IPS-15b (cell line): ENCODE data around the gene EPHA5.
"Not testable (repeated sequence)": the region's sequence is repeated elsewhere in the genome, so short reads cannot be mapped to it uniquely, and the experiment has no call there.

Experiments
- H3K27me3 ChIP-seq: one replicate; pipeline ENCODE4 v1.6.1; 2013; ENCODE audit warnings: low read length; ENCODE audit not compliant: control insufficient read depth, insufficient read depth
- H3K36me3 ChIP-seq: one replicate; pipeline ENCODE4 v1.6.1; 2013; ENCODE audit warnings: low read length; ENCODE audit not compliant: control insufficient read depth, insufficient read depth
- H3K4me1 ChIP-seq: one replicate; pipeline ENCODE4 v1.6.1; 2013; ENCODE audit warnings: mild to moderate bottlenecking, low read length; ENCODE audit not compliant: control insufficient read depth, insufficient read depth
- H3K4me3 ChIP-seq: one replicate; pipeline ENCODE4 v1.5.1; 2013; ENCODE audit warnings: low read depth, low read length
- H3K9ac ChIP-seq: one replicate; pipeline ENCODE4 v1.6.1; 2013; ENCODE audit warnings: low read depth, mild to moderate bottlenecking, low read length
- H3K9me3 ChIP-seq: one replicate; pipeline ENCODE4 v1.6.1; 2013; ENCODE audit warnings: mild to moderate bottlenecking, low read length; ENCODE audit not compliant: control insufficient read depth, insufficient read depth

The EPHA5 gene

DNA sequence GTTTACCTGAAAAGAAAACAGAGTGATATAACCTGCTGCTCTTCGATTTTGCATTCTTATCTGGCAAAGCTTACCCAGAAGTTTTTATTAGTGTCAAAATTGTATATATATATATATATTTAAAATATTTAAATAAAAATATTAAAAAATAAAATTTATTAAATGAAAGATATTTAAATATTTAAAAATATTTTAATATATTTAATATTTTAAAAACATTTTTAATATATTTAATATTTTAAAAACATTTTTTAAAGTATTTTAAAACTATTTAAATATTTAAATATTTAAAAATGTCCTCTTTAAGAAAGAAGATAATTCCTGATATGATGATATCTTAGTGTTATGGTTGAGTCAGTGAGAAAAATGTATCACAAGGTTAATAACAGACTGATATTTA, 317.2 kb downstream of the EPHA5 start:
- Histone ChIP-seq H3K27me3 (no peaks in the 10 kb centered on the region), H3K9ac (no peak overlapping the region)

GRCh38 chr4:65344278-65344825, 325.9 kb downstream of the EPHA5 start:
- no peaks in the 10 kb centered on the region for H3K9me3 ChIP-seq
- no peaks in the 10 kb centered on the region for H3K36me3 ChIP-seq
- H3K4me1 ChIP-seq = no peaks in the 10 kb centered on the region
- H3K4me3 ChIP-seq = no peak overlapping the region
- no peak overlapping the region for H3K9ac ChIP-seq
- no peaks in the 10 kb centered on the region for H3K27me3 ChIP-seq

More for the DNA sequence above, 317.2 kb downstream of the EPHA5 start:
- H3K4me3 ChIP-seq = no peak overlapping the region
- no peaks in the 10 kb centered on the region for H3K36me3 ChIP-seq
- H3K4me1 ChIP-seq = no peaks in the 10 kb centered on the region
- H3K9me3 ChIP-seq = no peaks in the 10 kb centered on the region

DNA sequence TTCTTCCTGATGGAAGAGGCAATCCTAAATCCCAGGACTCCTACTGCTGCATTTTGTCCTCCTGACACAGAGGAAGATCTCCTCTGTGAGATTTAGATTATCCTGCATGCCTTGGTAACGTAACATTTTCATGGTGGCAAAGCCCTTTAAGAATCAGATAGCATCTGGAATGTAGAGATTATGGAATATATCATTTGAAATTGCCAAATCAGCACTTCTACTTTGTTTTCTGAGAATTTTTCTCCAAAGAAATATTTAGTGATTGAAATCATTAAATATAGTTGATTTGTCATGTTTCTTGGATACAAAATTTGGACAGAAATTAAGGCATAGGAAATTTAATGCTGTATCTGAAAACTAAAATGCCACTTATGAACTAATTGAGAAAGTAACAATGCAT, 326.9 kb downstream of the EPHA5 start:
- H3K4me1 ChIP-seq = no peaks in the 10 kb centered on the region
- H3K9me3 ChIP-seq = no peaks in the 10 kb centered on the region
- no peak overlapping the region for H3K9ac ChIP-seq
- no peaks in the 10 kb centered on the region for H3K36me3 ChIP-seq
- H3K4me3 ChIP-seq = no peak overlapping the region
- H3K27me3 ChIP-seq = no peaks in the 10 kb centered on the region

DNA sequence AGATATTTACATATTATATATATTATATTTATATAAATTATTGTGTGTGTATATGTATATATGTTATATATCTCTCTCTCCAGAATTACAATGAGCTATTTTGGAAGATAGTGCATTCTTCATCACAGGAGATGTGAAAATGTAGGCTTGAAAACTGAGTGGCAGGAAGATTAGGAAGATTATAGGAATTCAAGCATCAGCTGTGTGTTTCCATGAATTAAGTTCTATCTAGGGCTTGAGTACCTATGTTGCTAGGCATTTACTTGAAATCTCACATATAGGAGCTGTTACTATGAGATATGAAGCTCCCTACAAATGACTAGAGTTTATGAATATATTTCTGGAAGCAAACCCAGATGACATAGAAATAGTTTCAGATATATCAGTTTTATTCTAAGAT, 328.7 kb downstream of the EPHA5 start:
- H3K36me3 ChIP-seq = no peaks in the 10 kb centered on the region
- H3K9me3 ChIP-seq = no peaks in the 10 kb centered on the region
- no peaks in the 10 kb centered on the region for H3K27me3 ChIP-seq
- H3K4me3 ChIP-seq = no peak overlapping the region
- no peaks in the 10 kb centered on the region for H3K4me1 ChIP-seq
- no peak overlapping the region for H3K9ac ChIP-seq

DNA sequence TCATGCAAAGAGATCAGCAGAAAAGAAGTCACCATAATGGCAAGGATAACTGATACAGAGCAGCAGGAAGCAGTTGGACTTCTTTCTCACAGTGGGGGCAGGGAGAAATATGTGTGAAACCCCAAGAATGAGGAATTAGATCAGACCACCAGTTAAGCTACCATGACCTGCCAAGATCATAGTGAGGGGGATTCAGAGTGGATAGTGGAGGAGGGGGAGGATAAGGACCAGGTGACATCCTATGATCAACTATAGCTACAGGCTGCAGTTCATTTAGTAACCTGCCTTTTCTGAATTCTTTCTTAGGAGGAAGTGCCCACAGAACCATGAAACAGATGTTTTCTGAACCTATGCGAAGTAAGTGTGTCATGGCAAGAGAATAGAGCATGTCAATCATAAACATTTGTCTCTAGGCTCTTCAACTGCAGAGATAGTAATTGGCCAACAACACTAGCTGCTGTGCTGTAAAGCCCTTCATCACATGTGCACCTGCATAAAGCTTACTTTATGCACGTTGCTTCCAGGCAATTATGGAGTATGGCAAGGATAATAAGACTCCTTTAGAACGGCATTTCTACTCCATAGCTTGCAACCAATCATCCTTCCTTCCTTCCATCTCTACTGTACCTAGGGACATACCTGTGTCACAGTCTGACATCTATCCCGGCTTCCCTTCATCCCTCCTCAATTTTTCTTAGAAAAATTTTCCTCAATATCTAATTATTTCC, 329.7 kb downstream of the EPHA5 start:
- no peak overlapping the region for H3K9ac ChIP-seq
- no peaks in the 10 kb centered on the region for H3K27me3 ChIP-seq
- no peak overlapping the region for H3K4me3 ChIP-seq
- no peaks in the 10 kb centered on the region for H3K36me3 ChIP-seq
- no peaks in the 10 kb centered on the region for H3K9me3 ChIP-seq
- no peaks in the 10 kb centered on the region for H3K4me1 ChIP-seq

DNA sequence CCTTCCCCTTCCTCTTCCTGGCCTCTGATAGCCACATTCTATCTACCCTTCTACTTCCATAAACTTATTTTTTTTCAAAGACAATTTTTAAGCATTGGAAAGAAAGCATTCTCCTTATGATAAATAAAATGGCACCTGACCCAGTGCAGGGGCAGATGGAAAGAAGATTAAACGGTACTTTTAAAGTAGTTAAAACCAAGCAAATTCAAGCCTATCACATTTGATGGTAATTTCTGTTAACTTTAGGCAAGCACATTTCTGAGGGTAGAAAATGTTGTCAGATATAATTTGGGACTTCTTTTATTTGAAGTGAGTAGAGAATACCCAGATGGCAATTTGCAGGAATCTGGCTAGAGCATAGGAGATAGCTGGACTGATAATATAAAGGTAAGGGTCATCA, 332.9 kb downstream of the EPHA5 start:
- Histone ChIP-seq H3K36me3 (no peaks in the 10 kb centered on the region), H3K4me1 (no peaks in the 10 kb centered on the region), H3K9ac (no peak overlapping the region), H3K4me3 (no peak overlapping the region), H3K27me3 (no peaks in the 10 kb centered on the region), H3K9me3 (no peaks in the 10 kb centered on the region)

DNA sequence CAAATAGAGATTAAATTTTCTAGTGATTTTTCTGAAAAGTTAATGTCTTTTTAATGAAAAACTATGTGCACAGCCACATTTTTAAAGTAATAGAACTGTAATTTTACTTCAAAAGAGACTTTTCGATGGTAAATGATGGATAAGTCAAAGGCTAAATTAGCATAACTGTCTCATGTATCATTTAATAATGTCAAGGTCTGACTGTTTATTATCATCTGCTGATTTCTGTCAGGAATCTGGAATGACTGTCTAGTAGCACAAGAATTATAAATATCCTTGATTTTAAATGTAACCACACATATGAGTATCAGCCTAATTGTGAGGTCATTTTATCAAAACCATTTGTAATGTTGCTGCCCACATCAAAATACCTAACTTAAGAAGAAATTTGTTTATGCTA, 333.8 kb downstream of the EPHA5 start:
- Histone ChIP-seq H3K4me1 (no peaks in the 10 kb centered on the region), H3K36me3 (no peaks in the 10 kb centered on the region), H3K9ac (no peak overlapping the region), H3K27me3 (no peaks in the 10 kb centered on the region), H3K9me3 (no peaks in the 10 kb centered on the region), H3K4me3 (no peak overlapping the region)

DNA sequence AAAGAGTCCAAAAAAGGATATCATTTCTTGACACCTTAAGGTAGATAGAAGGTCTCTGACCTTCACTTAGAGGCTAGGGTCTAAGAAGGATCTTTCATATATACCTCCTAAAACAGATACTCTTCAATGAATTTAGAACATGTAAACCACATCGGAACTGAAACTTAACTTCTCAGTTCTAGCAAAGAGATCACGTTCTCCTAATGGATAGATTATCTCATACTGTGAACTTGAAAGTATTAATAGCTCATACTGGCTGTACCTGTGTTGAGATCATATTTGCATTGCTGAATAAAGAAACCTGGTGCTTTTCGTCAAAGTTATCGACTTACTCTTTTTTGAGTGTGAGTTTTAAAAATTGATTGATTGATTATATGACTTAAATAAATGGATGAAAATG, 353.8 kb downstream of the EPHA5 start:
- Histone ChIP-seq H3K4me1 (no peaks in the 10 kb centered on the region), H3K4me3 (no peak overlapping the region), H3K9me3 (no peaks in the 10 kb centered on the region), H3K9ac (no peak overlapping the region), H3K36me3 (no peaks in the 10 kb centered on the region), H3K27me3 (no peaks in the 10 kb centered on the region)

DNA sequence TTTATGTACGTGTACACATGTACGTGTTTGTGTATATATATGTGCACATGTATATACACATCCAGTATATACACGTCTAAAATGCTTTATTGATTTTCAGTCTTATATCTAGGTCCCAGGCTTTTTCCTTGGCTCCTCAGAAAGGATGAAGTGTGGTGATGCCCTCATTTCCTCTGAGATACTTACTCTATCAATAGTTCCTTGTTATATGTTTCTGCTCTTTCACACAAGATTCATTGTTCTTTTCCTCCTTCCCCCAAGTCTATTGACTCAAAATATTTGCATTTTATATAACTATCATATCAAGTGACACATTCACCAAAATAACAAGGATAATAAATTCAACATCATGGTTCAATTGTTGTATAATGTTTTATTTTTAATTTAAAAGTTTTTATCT, 359.2 kb downstream of the EPHA5 start:
- no peak overlapping the region for H3K4me3 ChIP-seq
- H3K27me3 ChIP-seq = no peaks in the 10 kb centered on the region
- H3K9ac ChIP-seq = no peak overlapping the region
- H3K9me3 ChIP-seq = no peaks in the 10 kb centered on the region
- H3K36me3 ChIP-seq = no peaks in the 10 kb centered on the region
- H3K4me1 ChIP-seq = no peaks in the 10 kb centered on the region

DNA sequence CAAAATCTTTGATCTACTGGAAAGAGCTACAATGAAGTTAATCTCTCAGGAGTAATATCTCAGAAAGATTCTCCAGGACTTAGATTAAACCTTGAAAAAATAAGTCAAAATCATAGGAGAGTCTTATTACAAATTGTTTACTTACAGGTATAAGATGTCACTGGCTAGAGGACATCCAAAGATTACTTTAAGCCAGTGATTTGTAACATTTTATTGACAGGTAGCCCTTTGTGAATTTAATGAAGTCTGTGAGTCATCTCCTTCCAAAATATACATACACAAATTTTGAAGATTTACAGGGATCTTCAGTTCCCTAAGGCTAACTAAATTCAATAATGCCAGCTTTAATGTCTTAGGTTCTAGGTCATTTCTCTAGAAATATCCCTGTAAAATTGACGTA, 359.7 kb downstream of the EPHA5 start:
- no peaks in the 10 kb centered on the region for H3K36me3 ChIP-seq
- H3K27me3 ChIP-seq = no peaks in the 10 kb centered on the region
- H3K9ac ChIP-seq = no peak overlapping the region
- H3K4me1 ChIP-seq = no peaks in the 10 kb centered on the region
- H3K9me3 ChIP-seq = no peaks in the 10 kb centered on the region
- no peak overlapping the region for H3K4me3 ChIP-seq

- not testable (repeated sequence) for H3K4me3 ChIP-seq, H3K9ac ChIP-seq
Measured at GRCh38 chr4:65308626-65309025, 361.7 kb downstream of the EPHA5 start.

DNA sequence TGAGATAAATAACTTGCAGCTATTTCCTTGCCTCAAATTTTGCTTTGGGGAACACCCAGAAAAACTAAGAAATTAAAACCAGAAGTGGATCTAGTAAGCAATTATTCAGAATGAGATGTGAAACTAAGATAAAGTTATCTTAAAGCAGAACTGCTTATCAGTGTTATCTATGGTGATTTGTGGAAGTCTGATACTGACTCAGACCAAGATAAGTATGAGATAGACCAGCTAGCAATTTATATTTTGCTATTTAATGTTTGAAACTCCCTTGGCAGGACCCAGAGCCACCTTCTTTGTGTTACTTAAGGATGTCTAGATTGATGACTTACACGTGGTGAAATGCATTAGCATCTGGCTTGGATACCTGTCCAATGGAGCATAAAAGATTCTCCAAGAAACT, 368.1 kb downstream of the EPHA5 start:
- no peaks in the 10 kb centered on the region for H3K36me3 ChIP-seq
- no peaks in the 10 kb centered on the region for H3K4me1 ChIP-seq
- no peak overlapping the region for H3K9ac ChIP-seq
- no peak overlapping the region for H3K4me3 ChIP-seq
- H3K9me3 ChIP-seq = no peaks in the 10 kb centered on the region
- no peaks in the 10 kb centered on the region for H3K27me3 ChIP-seq

More at GRCh38 chr4:65308626-65309025, 361.7 kb downstream of the EPHA5 start:
- H3K4me1 ChIP-seq, H3K9me3 ChIP-seq, H3K27me3 ChIP-seq, H3K36me3 ChIP-seq: not testable (repeated sequence)
